HL-60 (cell line): ENCODE measurements around the gene PITPNC1.

Experiments
- CTCF ChIP-seq: IDR thresholded peaks from one replicate; pipeline ENCODE4 v1.5.1; 2011; ENCODE audit warnings: low read length, control low read depth, inconsistent platforms; ENCODE audit not compliant: insufficient read depth
- POLR2AphosphoS5 ChIP-seq: IDR thresholded peaks from 2 replicates; pipeline ENCODE4 v1.6.1; 2012; ENCODE audit warnings: low read depth

- TF ChIP-seq CTCF = no peak
- no peak for TF ChIP-seq POLR2AphosphoS5
Measured at GRCh38 chr17:67520252-67520906, 143.3 kb downstream of the PITPNC1 start.
